Neural progenitor cell (in vitro differentiated cells): ENCODE data around the gene SPRED2. TPM values are rescaled to one million over a fixed set of nuclear protein-coding genes. Genes with fewer than 3 reads are reported as not detected.

Experiments used
- DNase-seq: peaks from one replicate; pipeline ENCODE4 v3.0.0-alpha.2; 2016; ENCODE audit warnings: low spot score
- H2AFZ ChIP-seq: fragments of 200-600 bp; sonication (generic); replicated peaks from 2 replicates; pipeline ENCODE4 v1.6.1; 2016; ENCODE audit warnings: antibody characterized with exemption
- H3F3A ChIP-seq: fragments of 200-600 bp; sonication (generic); 2 replicates; pipeline ENCODE4 v1.6.1; 2016; ENCODE audit warnings: antibody characterized with exemption, low read depth
- H3K27ac ChIP-seq: fragments of 200-600 bp; sonication (generic); 2 replicates; pipeline ENCODE4 v1.5.1; 2016; ENCODE audit warnings: mild to moderate bottlenecking
- H3K27me3 ChIP-seq: fragments of 200-600 bp; sonication (generic); 2 replicates; pipeline ENCODE4 v1.6.1; 2016; ENCODE audit warnings: mild to moderate bottlenecking, moderate library complexity
- H3K36me3 ChIP-seq: fragments of 200-600 bp; sonication (generic); 2 replicates; pipeline ENCODE4 v1.5.1; 2016
- H3K4me1 ChIP-seq: fragments of 200-600 bp; sonication (generic); 2 replicates; pipeline ENCODE4 v1.6.1; 2016; ENCODE audit warnings: mixed run types
- H3K4me2 ChIP-seq: fragments of 200-600 bp; sonication (generic); 2 replicates; pipeline ENCODE4 v1.6.1; 2016
- H3K4me3 ChIP-seq: fragments of 200-600 bp; sonication (generic); 2 replicates; pipeline ENCODE4 v1.5.1; 2016
- H3K79me2 ChIP-seq: fragments of 200-600 bp; sonication (generic); 2 replicates; pipeline ENCODE4 v1.6.1; 2016; ENCODE audit warnings: low read depth
- H3K9ac ChIP-seq: fragments of 200-600 bp; sonication (generic); 2 replicates; pipeline ENCODE4 v1.6.1; 2016
- H3K9me3 ChIP-seq: fragments of 200-600 bp; sonication (generic); 2 replicates; pipeline ENCODE4 v1.5.1; 2016; ENCODE audit warnings: low read depth
- H4K20me1 ChIP-seq: fragments of 200-600 bp; sonication (generic); 2 replicates; pipeline ENCODE4 v1.6.1; 2016; ENCODE audit warnings: low read depth
- H3K27ac Mint-ChIP-seq: 3 replicates; pipeline ENCODE4 v1.8.0; 2021; ENCODE audit warnings: mixed read lengths
- H3K27me3 Mint-ChIP-seq: 2 replicates; pipeline ENCODE4 v1.8.0; 2022; ENCODE audit warnings: low read depth, mild to moderate bottlenecking, inconsistent platforms, moderate library complexity, mixed read lengths; ENCODE audit not compliant: insufficient read depth
- H3K36me3 Mint-ChIP-seq: 3 replicates; pipeline ENCODE4 v1.8.0; 2021; ENCODE audit warnings: mixed read lengths
- H3K4me1 Mint-ChIP-seq: 3 replicates; pipeline ENCODE4 v1.8.0; 2021; ENCODE audit warnings: mixed read lengths
- H3K4me3 Mint-ChIP-seq: 3 replicates; pipeline ENCODE4 v1.8.0; 2021; ENCODE audit warnings: mild to moderate bottlenecking, moderate library complexity, mixed read lengths
- H3K9me3 Mint-ChIP-seq: 3 replicates; pipeline ENCODE4 v1.8.0; 2020; ENCODE audit warnings: mixed read lengths
- CTCF ChIP-seq: fragments of 200-600 bp; sonication (generic); IDR thresholded peaks from 2 replicates; pipeline ENCODE4 v1.5.1; 2017; ENCODE audit warnings: antibody characterized with exemption, mild to moderate bottlenecking
- EZH2 ChIP-seq: fragments of 200-600 bp; sonication (generic); IDR thresholded peaks from 2 replicates; pipeline ENCODE4 v1.6.1; 2017; ENCODE audit warnings: antibody characterized with exemption, mild to moderate bottlenecking, moderate library complexity
- EZH2phosphoT487 ChIP-seq: fragments of 200-600 bp; sonication (generic); IDR thresholded peaks from 2 replicates; pipeline ENCODE4 v1.6.1; 2017; ENCODE audit warnings: antibody characterized with exemption
- total RNA-seq: library from RNA; depleted of rRNA; stranded (reverse); fragments of >200 nt; gene quantifications from 2 replicates; pipeline ENCODE4 v1.2.3, GENCODE V29; 2015; ENCODE audit warnings: low replicate concordance

The SPRED2 gene
- total RNA-seq, 1 donor from 2014 or later, result 11.6 TPM

GRCh38 chr2:65404988-65405697 is 27.3 kb downstream of the SPRED2 start:
- Mint-ChIP-seq H3K27me3 (no peaks in the 10 kb centered on the region), H3K4me3 (no peak overlapping the region), H3K9me3 (peaks cover 4% of the 10 kb centered on the region), H3K4me1 (peaks cover 28% of the 10 kb centered on the region), H3K36me3 (peaks cover 5% of the 10 kb centered on the region), H3K27ac (no peak overlapping the region)
- DNase-seq, result no peak
- Histone ChIP-seq H3K4me3 (no peak overlapping the region), H3K9ac (no peak overlapping the region), H3K27ac (no peak overlapping the region), H3K4me2 (no peak overlapping the region), H3K79me2 (peaks cover 31% of the 10 kb centered on the region), H3F3A (no peaks in the 10 kb centered on the region), H3K9me3 (no peaks in the 10 kb centered on the region), H3K27me3 (no peaks in the 10 kb centered on the region), H3K4me1 (peaks cover 15% of the 10 kb centered on the region), H4K20me1 (peaks cover 40% of the 10 kb centered on the region), H2AFZ (no peak overlapping the region), H3K36me3 (no peaks in the 10 kb centered on the region)
- no peak for TF ChIP-seq EZH2phosphoT487
- TF ChIP-seq EZH2, result no peak
- TF ChIP-seq CTCF, result no peak

- no peak for DNase-seq
- peaks cover 15% of the 10 kb centered on the region for H3K4me1 ChIP-seq
- H3K27me3 Mint-ChIP-seq, result no peaks in the 10 kb centered on the region
- H3K79me2 ChIP-seq, result peaks cover 29% of the 10 kb centered on the region
- peaks cover 12% of the 10 kb centered on the region for H3K36me3 Mint-ChIP-seq
- peaks cover 40% of the 10 kb centered on the region for H4K20me1 ChIP-seq
- no peaks in the 10 kb centered on the region for H3K9me3 ChIP-seq
- H3K36me3 ChIP-seq, result no peaks in the 10 kb centered on the region
- H3K9ac ChIP-seq, result no peak overlapping the region
- peaks cover 14% of the 10 kb centered on the region for H3K9me3 Mint-ChIP-seq
- no peak overlapping the region for H3K4me3 Mint-ChIP-seq
- TF ChIP-seq EZH2phosphoT487 (no peak), CTCF (no peak), EZH2 (no peak)
- no peak overlapping the region for H3K27ac ChIP-seq
- peaks cover 28% of the 10 kb centered on the region for H3K4me1 Mint-ChIP-seq
- H3K27ac Mint-ChIP-seq, result no peak overlapping the region
- H2AFZ ChIP-seq, result no peak overlapping the region
- H3K4me3 ChIP-seq, result no peak overlapping the region
- no peak overlapping the region for H3K4me2 ChIP-seq
- no peaks in the 10 kb centered on the region for H3K27me3 ChIP-seq
- no peaks in the 10 kb centered on the region for H3F3A ChIP-seq
Measured at GRCh38 chr2:65403529-65403915, 28.9 kb downstream of the SPRED2 start.

GRCh38 chr2:65402780-65403528 is 29.4 kb downstream of the SPRED2 start:
- H3K27ac ChIP-seq, result no peak overlapping the region
- no peaks in the 10 kb centered on the region for H3K27me3 Mint-ChIP-seq
- TF ChIP-seq CTCF (no peak), EZH2 (no peak), EZH2phosphoT487 (no peak)
- H3K4me1 ChIP-seq, result peaks cover 15% of the 10 kb centered on the region
- no peaks in the 10 kb centered on the region for H3F3A ChIP-seq
- H3K4me2 ChIP-seq, result no peak overlapping the region
- H3K79me2 ChIP-seq, result peaks cover 31% of the 10 kb centered on the region
- no peaks in the 10 kb centered on the region for H3K27me3 ChIP-seq
- H3K27ac Mint-ChIP-seq, result no peak overlapping the region
- H3K9me3 Mint-ChIP-seq, result peaks cover 19% of the 10 kb centered on the region
- peaks cover 17% of the 10 kb centered on the region for H3K36me3 Mint-ChIP-seq
- H3K4me3 Mint-ChIP-seq, result no peak overlapping the region
- H4K20me1 ChIP-seq, result peaks cover 39% of the 10 kb centered on the region
- H3K9me3 ChIP-seq, result no peaks in the 10 kb centered on the region
- H3K4me3 ChIP-seq, result no peak overlapping the region
- peaks cover 24% of the 10 kb centered on the region for H3K4me1 Mint-ChIP-seq
- no peaks in the 10 kb centered on the region for H3K36me3 ChIP-seq
- DNase-seq, result no peak
- no peak overlapping the region for H3K9ac ChIP-seq
- no peak overlapping the region for H2AFZ ChIP-seq
